H1 (cell line): ENCODE data around the gene TFPT. TPM values are rescaled to one million over a fixed set of nuclear protein-coding genes. Genes with fewer than 3 reads are reported as not detected.

Experiments
- CTCF ChIA-PET: fragments of 300-600 bp; sonication (Branson Sonifier 250); formaldehyde crosslinking; loops from one replicate; lab custom pipeline; 2021; ENCODE audit not compliant: partially characterized antibody; lab: Charles Lee
- POLR2A ChIA-PET: fragments of 300-600 bp; sonication (Branson Sonifier 250); formaldehyde crosslinking; loops from one replicate; lab custom pipeline; 2021; ENCODE audit warnings: inconsistent platforms; ENCODE audit not compliant: partially characterized antibody; lab: Charles Lee
- DNase-seq, 2 experiments: peaks; one replicate each; pipeline versions ENCODE4 v3.0.0 to v3.0.0-alpha.2; 2010 to 2022; ENCODE audit warnings: low spot score in 2 of 2, low read depth in 1 of 2, mixed read lengths in 1 of 2
- FAIRE-seq: peaks from 2 replicates; lab custom pipeline; 2011; peaks lifted over from hg19 to GRCh38; lab: Jason Lieb, UNC
- H2AFZ ChIP-seq: 2 replicates; pipeline ENCODE4 v1.8.1; 2012; ENCODE audit warnings: low read length, inconsistent platforms
- H2AK5ac ChIP-seq: 2 replicates; pipeline ENCODE4 v1.6.1; 2013; ENCODE audit warnings: low read depth, low read length
- H2BK120ac ChIP-seq: replicated peaks from 2 replicates; pipeline ENCODE3; 2013; ENCODE audit warnings: low read depth, low read length, inconsistent platforms
- H2BK12ac ChIP-seq: 2 replicates; pipeline ENCODE4 v1.6.1; 2013; ENCODE audit warnings: low read depth, low read length
- H2BK15ac ChIP-seq: 2 replicates; pipeline ENCODE4 v1.6.1; 2013; ENCODE audit warnings: low read length
- H2BK20ac ChIP-seq: 2 replicates; pipeline ENCODE4 v1.6.1; 2013; ENCODE audit warnings: low read length
- H2BK5ac ChIP-seq: 2 replicates; pipeline ENCODE4 v1.6.1; 2013; ENCODE audit warnings: low read depth, low read length
- H3K14ac ChIP-seq: 2 replicates; pipeline ENCODE4 v1.6.1; 2013; ENCODE audit warnings: inconsistent platforms; ENCODE audit not compliant: insufficient read length
- H3K18ac ChIP-seq: 2 replicates; pipeline ENCODE4 v1.6.1; 2013; ENCODE audit warnings: low read length; ENCODE audit errors: extremely low read depth
- H3K23ac ChIP-seq: 2 replicates; pipeline ENCODE4 v1.6.1; 2013; ENCODE audit warnings: inconsistent platforms; ENCODE audit not compliant: insufficient read length
- H3K23me2 ChIP-seq: 2 replicates; pipeline ENCODE4 v1.6.1; 2013; ENCODE audit warnings: low read depth, low read length
- H3K27ac ChIP-seq: 2 replicates; pipeline ENCODE4 v1.6.1; 2011; ENCODE audit warnings: low read depth, low read length, inconsistent platforms
- H3K27me3 ChIP-seq, 4 experiments: replicated peaks in 1 of 4; 1 replicate in 1 of 4; 2 replicates in 3 of 4; pipeline versions ENCODE4 v1.6.1 to v1.8.1; 2011 to 2013; ENCODE audit warnings: low read length in 3 of 4, mild to moderate bottlenecking in 3 of 4, inconsistent platforms in 2 of 4, mixed read lengths in 2 of 4, moderate library complexity in 1 of 4; ENCODE audit not compliant: control insufficient read depth in 3 of 4, insufficient read depth in 3 of 4; ENCODE audit errors: extremely low read depth in 1 of 4
- H3K36me3 ChIP-seq, 4 experiments: 2 replicates each; pipeline versions ENCODE4 v1.6.1 to v1.8.1; 2011 to 2013; ENCODE audit warnings: mild to moderate bottlenecking in 4 of 4, low read length in 3 of 4, moderate library complexity in 2 of 4, control low read depth in 1 of 4, inconsistent platforms in 1 of 4; ENCODE audit not compliant: insufficient read depth in 4 of 4, control insufficient read depth in 2 of 4
- H3K4ac ChIP-seq: replicated peaks from 2 replicates; pipeline ENCODE3; 2013; ENCODE audit warnings: low read length, low read depth, mixed read lengths, inconsistent platforms; ENCODE audit not compliant: insufficient read length
- H3K4me1 ChIP-seq, 4 experiments: replicated peaks in 1 of 4; 1 replicate in 1 of 4; 2 replicates in 3 of 4; pipeline versions ENCODE4 v1.6.1 to v1.8.1; 2011 to 2013; ENCODE audit warnings: low read length in 3 of 4, inconsistent platforms in 2 of 4, mixed read lengths in 1 of 4; ENCODE audit not compliant: insufficient read depth in 4 of 4, control insufficient read depth in 3 of 4
- H3K4me2 ChIP-seq, 2 experiments: 2 replicates each; pipeline versions ENCODE4 v1.6.1 to v1.8.1; 2011 to 2013; ENCODE audit warnings: low read depth in 2 of 2, low read length in 2 of 2, control low read depth in 1 of 2, inconsistent platforms in 1 of 2, mild to moderate bottlenecking in 1 of 2; ENCODE audit not compliant: insufficient read depth in 1 of 2
- H3K4me3 ChIP-seq, 4 experiments: fragments of 200-600, 300-600 bp in 1 of 4; sonication (generic), shearing (Covaris generic), sonication (Bioruptor Twin) in 1 of 4; 2 replicates each; pipeline versions ENCODE4 v1.5.1 to v1.8.1; 2011 to 2016; ENCODE audit warnings: low read length in 4 of 4, low read depth in 3 of 4, control low read depth in 2 of 4, inconsistent platforms in 2 of 4, mild to moderate bottlenecking in 2 of 4, mixed read lengths in 1 of 4, moderate library complexity in 1 of 4; ENCODE audit not compliant: insufficient read depth in 2 of 4; ENCODE audit errors: extremely low read depth in 1 of 4
- H3K56ac ChIP-seq: replicated peaks from 2 replicates; pipeline ENCODE3; 2013; ENCODE audit warnings: low read depth, mild to moderate bottlenecking, mixed read lengths, low read length, inconsistent platforms; ENCODE audit not compliant: insufficient read length
- H3K79me1 ChIP-seq: 2 replicates; pipeline ENCODE4 v1.6.1; 2013; ENCODE audit warnings: low read depth, low read length, control low read depth
- H3K79me2 ChIP-seq, 2 experiments: 2 replicates each; pipeline versions ENCODE4 v1.6.1 to v1.8.1; 2012 to 2013; ENCODE audit warnings: low read length in 2 of 2, mild to moderate bottlenecking in 2 of 2, inconsistent platforms in 1 of 2; ENCODE audit not compliant: insufficient read depth in 2 of 2, control insufficient read depth in 1 of 2
- H3K9ac ChIP-seq, 4 experiments: replicated peaks in 1 of 4; 1 replicate in 1 of 4; 2 replicates in 3 of 4; pipeline versions ENCODE4 v1.6.1 to v1.8.1; 2011 to 2013; ENCODE audit warnings: low read depth in 3 of 4, low read length in 3 of 4, control low read depth in 2 of 4, mild to moderate bottlenecking in 2 of 4, moderate library complexity in 2 of 4, inconsistent platforms in 1 of 4; ENCODE audit errors: extremely low read depth in 1 of 4
- H3K9me3 ChIP-seq, 2 experiments: 2 replicates each; pipeline versions ENCODE4 v1.6.1 to v1.8.1; 2012 to 2013; ENCODE audit warnings: mild to moderate bottlenecking in 2 of 2, moderate library complexity in 2 of 2, control low read depth in 1 of 2, inconsistent platforms in 1 of 2, low read depth in 1 of 2, low read length in 1 of 2, mixed read lengths in 1 of 2; ENCODE audit not compliant: insufficient read depth in 2 of 2
- H4K20me1 ChIP-seq, 2 experiments: replicated peaks in 1 of 2; 2 replicates each; pipeline versions ENCODE3 to v1.8.1; 2011 to 2013; ENCODE audit warnings: inconsistent platforms in 2 of 2, low read length in 2 of 2, mild to moderate bottlenecking in 1 of 2; ENCODE audit not compliant: insufficient read depth in 2 of 2, control insufficient read depth in 1 of 2
- H4K5ac ChIP-seq: 2 replicates; pipeline ENCODE4 v1.6.1; 2013; ENCODE audit warnings: low read length, low read depth, mixed read lengths, inconsistent platforms; ENCODE audit not compliant: insufficient read length
- H4K8ac ChIP-seq: 2 replicates; pipeline ENCODE4 v1.8.0; 2013; ENCODE audit warnings: mild to moderate bottlenecking, moderate library complexity, low read length, inconsistent platforms; ENCODE audit not compliant: insufficient read depth; ENCODE audit errors: extremely low read depth
- H4K91ac ChIP-seq: replicated peaks from 2 replicates; pipeline ENCODE3; 2013; ENCODE audit warnings: low read length, mixed read lengths, inconsistent platforms; ENCODE audit not compliant: insufficient read length
- NANOG ChIP-seq: IDR thresholded peaks from 2 replicates; pipeline ENCODE4 v1.6.1; 2011; ENCODE audit warnings: low read length, low read depth, mild to moderate bottlenecking, inconsistent platforms; ENCODE audit not compliant: insufficient read depth, poor library complexity, severe bottlenecking
- POLR2AphosphoS5 ChIP-seq: IDR thresholded peaks from 2 replicates; pipeline ENCODE4 v1.6.1; 2011; ENCODE audit warnings: low read depth, low read length
- WGBS, 2 experiments: shearing (Covaris generic) in 1 of 2; methylation state at CpG; one replicate each; pipeline versions ENCODE4 v1.1.6 to v1.1.7; 2013 to 2015; ENCODE audit warnings: low lambda C conversion rate in 2 of 2, mixed read lengths in 2 of 2, inconsistent platforms in 1 of 2, low coverage in 1 of 2, missing lambda C conversion rate in 1 of 2; ENCODE audit not compliant: insufficient replicate concordance in 2 of 2, insufficient coverage in 1 of 2, insufficient read length in 1 of 2; ENCODE audit errors: extremely low coverage in 1 of 2, missing lambda C conversion rate in 1 of 2; 5-methylcytosine and 5-hydroxymethylcytosine counted together
- polyA plus RNA-seq, 7 experiments: library from polyadenylated mRNA; depleted of rRNA in 3 of 7; stranded (reverse) in 5 of 7; unstranded in 2 of 7; fragments of >200 nt in 5 of 7; fragments of 200-250 nt in 2 of 7; gene quantifications; 1 replicate in 5 of 7; 2 replicates in 1 of 7; 4 replicates in 1 of 7; pipeline versions ENCODE4 v1.2.1 to v1.2.3, GENCODE V29; 2011 to 2013; ENCODE audit warnings: missing spikeins in 2 of 7, mixed read lengths in 2 of 7
- total RNA-seq: library from RNA; stranded (reverse); fragmentation: NEBNext Ultra II Directional; extraction: Animal tissue kit (Norgen Biotek cat#: 25700); gene quantifications from 2 replicates; pipeline ENCODE4 v1.2.1, GENCODE V29; 2021

Gene TFPT
- total and polyA plus RNA-seq, 2 of the 8 experiments (the other 6 are each of a cell fraction or from before 2014, with no cell fraction given), result 10.4 to 17.7 TPM

DNA sequence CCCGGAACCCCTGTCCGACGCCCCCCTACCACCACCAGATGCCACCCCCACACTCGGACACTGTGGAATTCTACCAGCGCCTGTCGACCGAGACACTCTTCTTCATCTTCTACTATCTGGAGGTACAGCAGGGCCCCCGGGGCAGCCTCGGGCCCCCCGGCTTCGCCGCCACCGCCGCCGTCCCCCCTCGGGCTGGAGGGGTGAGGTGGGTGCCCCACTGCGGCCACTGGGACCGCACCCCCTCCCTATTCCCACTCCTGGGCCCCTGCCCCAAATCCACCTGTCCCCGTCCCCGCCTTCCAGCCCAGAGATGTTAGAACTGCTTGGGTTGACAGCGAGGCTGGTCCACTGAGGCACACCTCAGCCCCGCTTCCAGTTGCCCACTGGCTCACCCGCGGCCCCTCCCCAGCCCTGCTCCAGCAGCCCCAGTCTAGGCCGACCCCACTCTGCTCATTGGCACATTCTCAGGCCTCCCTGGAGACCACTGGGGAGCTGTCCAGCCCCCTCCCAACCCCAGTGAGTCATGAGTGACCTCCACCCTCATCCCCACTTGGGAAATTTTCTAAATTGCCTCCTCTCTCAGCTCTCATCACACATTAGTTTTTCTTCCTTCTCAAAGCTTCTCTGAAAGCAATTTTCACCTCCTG is 37.5 kb upstream of the TFPT start:
- no peak overlapping the region for H4K5ac ChIP-seq
- H2BK5ac ChIP-seq, result no peak overlapping the region
- no peak overlapping the region for H2AK5ac ChIP-seq
- H2BK15ac ChIP-seq, result no peak overlapping the region
- H3K14ac ChIP-seq, result no peak overlapping the region
- no peaks in the 10 kb centered on the region for H3K79me2 ChIP-seq
- H2AFZ ChIP-seq, result no peak overlapping the region
- POLR2A ChIA-PET, result interaction anchor here (1.1 to 14.8 kb wide), 4 partner anchors 12 to 71 kb away, joined by 3 to 348 read pairs (median 4); partner anchors contain the start of gene CNOT3
- H3K9ac ChIP-seq, result no peak overlapping the region
- no peak overlapping the region for H3K27ac ChIP-seq
- H3K4ac ChIP-seq, result no peak overlapping the region
- FAIRE-seq (no peak), DNase-seq (no peak)
- H3K56ac ChIP-seq, result no peak overlapping the region
- H3K4me3 ChIP-seq, result no peak overlapping the region
- no peaks in the 10 kb centered on the region for H3K27me3 ChIP-seq
- no peak overlapping the region for H2BK12ac ChIP-seq
- TF ChIP-seq POLR2AphosphoS5 (0 out of 2 replicates have a peak, but pooled peaks have one; percentile 12), NANOG (no peak)
- WGBS, 2 experiments, result 94% methylated on average over 10 of the region's 25 CpGs; no CpG with 5 or more reads in 1 of the 2 experiments
- H3K4me1 ChIP-seq, result no peaks in the 10 kb centered on the region
- no peak overlapping the region for H3K4me2 ChIP-seq
- peaks cover 33 to 74% (median 67%) of the 10 kb centered on the region in 4 experiments for H3K36me3 ChIP-seq
- H4K8ac ChIP-seq, result no peak overlapping the region; the same call in 1 of the 2 replicates
- H2BK120ac ChIP-seq, result no peak overlapping the region
- peaks cover 11 to 17% of the 10 kb centered on the region in 2 experiments for H4K20me1 ChIP-seq
- no peaks in the 10 kb centered on the region for H3K23me2 ChIP-seq
- H2BK20ac ChIP-seq, result no peak overlapping the region
- no peaks in the 10 kb centered on the region for H3K9me3 ChIP-seq
- no peaks in the 10 kb centered on the region; the same call in 1 of the 2 replicates for H3K79me1 ChIP-seq
- H4K91ac ChIP-seq, result no peak overlapping the region
- CTCF ChIA-PET, result no interaction called here
- no peak overlapping the region for H3K23ac ChIP-seq
- H3K18ac ChIP-seq, result no peak overlapping the region
